Skeletal muscle satellite cell (primary cell): Measurements from ENCODE around the gene TOMM7.

ENCODE experiments used
- H3K27me3 ChIP-seq: 2 replicates; pipeline ENCODE4 v1.7.0; 2013; ENCODE audit warnings: low read length; ENCODE audit not compliant: control insufficient read depth, insufficient read depth
- H3K36me3 ChIP-seq: 2 replicates; pipeline ENCODE4 v1.7.0; 2013; ENCODE audit warnings: mild to moderate bottlenecking, control low read depth, low read length; ENCODE audit not compliant: insufficient read depth
- H3K4me1 ChIP-seq: 2 replicates; pipeline ENCODE4 v1.7.0; 2013; ENCODE audit warnings: low read length; ENCODE audit not compliant: control insufficient read depth, insufficient read depth
- H3K4me2 ChIP-seq: 2 replicates; pipeline ENCODE4 v1.7.0; 2013; ENCODE audit warnings: mild to moderate bottlenecking, low read length
- H3K4me3 ChIP-seq: 2 replicates; pipeline ENCODE4 v1.7.0; 2013; ENCODE audit warnings: low read length
- H3K9ac ChIP-seq: 2 replicates; pipeline ENCODE4 v1.7.0; 2013; ENCODE audit warnings: mild to moderate bottlenecking, low read depth, low read length, moderate library complexity
- H3K9me3 ChIP-seq: replicated peaks from 2 replicates; pipeline ENCODE4 v1.7.0; 2013; ENCODE audit warnings: mild to moderate bottlenecking, control low read depth, low read length

The TOMM7 gene

DNA sequence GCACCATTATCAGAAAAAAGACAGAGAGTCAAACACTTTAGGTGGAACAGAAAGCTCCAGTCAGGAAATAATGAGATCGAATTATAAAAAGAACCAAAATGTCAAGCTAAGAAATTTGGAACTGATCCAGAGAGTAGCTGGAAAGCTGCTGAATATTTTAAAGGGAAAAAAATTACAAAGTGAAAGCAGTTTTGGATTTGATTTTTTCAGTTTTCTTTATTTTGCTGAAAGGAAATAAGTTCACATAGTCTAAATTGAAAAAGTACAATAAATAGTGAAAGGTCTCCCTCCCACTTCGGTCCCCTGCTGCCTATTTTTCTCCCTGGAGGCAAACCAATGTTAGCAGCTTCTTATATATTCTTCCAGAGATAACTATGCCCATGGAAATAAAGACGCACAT, 11.3 kb upstream of the TOMM7 start:
- H3K4me1 ChIP-seq, result no peaks in the 10 kb centered on the region
- no peak overlapping the region for H3K4me2 ChIP-seq
- no peak overlapping the region for H3K4me3 ChIP-seq
- H3K9ac ChIP-seq, result no peak overlapping the region
- no peaks in the 10 kb centered on the region for H3K36me3 ChIP-seq
- H3K9me3 ChIP-seq, result no peaks in the 10 kb centered on the region
- no peaks in the 10 kb centered on the region for H3K27me3 ChIP-seq

DNA sequence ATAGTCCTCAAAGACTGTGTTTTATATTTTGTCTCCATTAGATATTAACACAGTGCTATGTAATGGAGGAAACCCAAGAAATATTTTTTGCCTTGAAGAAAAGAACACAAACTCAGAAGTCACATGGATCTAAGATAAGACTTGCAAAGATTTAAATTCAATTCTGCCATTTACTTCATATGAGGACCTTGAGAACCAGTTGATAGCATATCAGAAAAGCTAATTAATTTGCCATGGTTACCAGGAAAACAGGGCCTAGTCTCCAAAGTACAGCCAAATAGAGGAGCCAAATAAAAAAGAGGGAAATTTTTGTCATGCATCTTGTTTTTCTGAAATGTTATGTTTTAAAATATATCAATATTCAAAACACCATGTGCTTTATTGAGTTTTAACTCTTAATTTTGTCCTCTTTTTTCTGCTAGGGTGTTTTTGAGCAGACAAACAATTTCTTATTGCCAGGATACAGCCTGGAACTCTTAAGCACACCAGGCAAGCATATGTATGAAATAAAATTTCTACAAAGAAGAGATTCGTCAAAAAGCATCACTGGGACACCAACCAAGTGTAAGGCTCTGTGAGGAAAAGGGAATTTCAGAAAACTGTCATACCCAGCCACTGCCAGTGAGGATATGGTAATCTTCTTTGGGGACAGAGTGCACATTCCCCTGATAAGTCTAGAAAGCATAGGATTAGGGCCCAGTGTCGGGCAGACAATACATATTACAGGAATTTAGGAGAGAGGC, 10.6 kb upstream of the TOMM7 start:
- Histone ChIP-seq H3K4me3 (no peak overlapping the region), H3K9me3 (no peaks in the 10 kb centered on the region), H3K4me1 (no peaks in the 10 kb centered on the region), H3K27me3 (no peaks in the 10 kb centered on the region), H3K4me2 (no peak overlapping the region), H3K36me3 (no peaks in the 10 kb centered on the region), H3K9ac (no peak overlapping the region)

DNA sequence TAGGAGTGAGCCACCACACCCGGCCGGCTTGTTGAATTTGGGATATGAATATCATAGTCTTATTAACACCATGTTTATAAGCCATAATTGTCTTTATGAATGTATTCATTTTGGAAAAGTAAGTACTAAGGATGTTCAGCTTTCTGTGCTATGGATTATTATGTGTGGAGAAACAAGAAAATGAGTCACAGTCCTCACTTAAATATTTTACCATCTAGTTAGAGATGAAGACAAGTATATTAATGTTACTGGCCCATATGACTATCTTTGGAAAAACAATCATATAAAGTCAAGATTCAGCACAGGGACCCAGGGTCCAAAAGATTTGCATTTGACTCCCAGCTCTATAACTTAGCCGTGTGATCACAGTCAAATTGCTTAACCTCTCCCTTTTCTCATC, 9.8 kb upstream of the TOMM7 start:
- Histone ChIP-seq H3K9me3 (no peaks in the 10 kb centered on the region), H3K27me3 (peaks cover 2% of the 10 kb centered on the region), H3K4me2 (no peak overlapping the region), H3K4me1 (no peaks in the 10 kb centered on the region), H3K36me3 (no peaks in the 10 kb centered on the region), H3K4me3 (no peak overlapping the region), H3K9ac (no peak overlapping the region)

DNA sequence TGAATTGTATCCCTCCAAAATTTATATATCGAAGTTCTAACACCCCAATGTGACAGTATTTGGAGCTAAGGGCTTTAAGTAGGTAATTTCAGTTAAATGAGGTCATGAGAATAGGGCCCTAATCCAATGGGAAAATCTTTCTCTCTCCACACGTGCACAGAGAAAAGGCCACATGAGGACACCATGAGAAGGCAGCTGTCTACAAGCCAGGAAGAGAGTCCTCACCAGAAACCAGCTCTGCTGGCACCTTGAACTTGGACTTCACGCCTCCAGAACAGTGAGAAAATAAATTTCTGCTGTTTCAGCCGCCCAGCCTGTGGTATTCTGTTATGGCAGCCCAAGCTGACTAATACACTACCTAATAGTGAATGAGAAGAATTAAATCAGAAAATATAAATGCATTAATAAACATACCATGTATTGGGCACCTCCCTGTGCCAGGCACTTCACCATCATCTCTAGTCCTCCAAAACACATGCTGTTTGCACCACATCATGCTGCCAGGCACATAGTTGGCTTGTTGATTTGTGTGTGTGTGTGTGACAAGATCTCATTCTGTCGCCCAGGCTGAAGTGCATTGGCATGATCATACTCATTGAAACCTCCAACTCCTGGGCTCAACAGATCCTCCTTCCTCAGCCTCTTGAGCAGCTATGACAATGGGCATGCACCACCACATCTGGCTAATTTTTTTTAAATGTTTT, 9.1 kb upstream of the TOMM7 start:
- no peak overlapping the region for H3K9ac ChIP-seq
- H3K4me2 ChIP-seq, result no peak overlapping the region
- peaks cover 4% of the 10 kb centered on the region for H3K27me3 ChIP-seq
- no peaks in the 10 kb centered on the region for H3K9me3 ChIP-seq
- H3K4me1 ChIP-seq, result no peaks in the 10 kb centered on the region
- no peaks in the 10 kb centered on the region for H3K36me3 ChIP-seq
- H3K4me3 ChIP-seq, result no peak overlapping the region

DNA sequence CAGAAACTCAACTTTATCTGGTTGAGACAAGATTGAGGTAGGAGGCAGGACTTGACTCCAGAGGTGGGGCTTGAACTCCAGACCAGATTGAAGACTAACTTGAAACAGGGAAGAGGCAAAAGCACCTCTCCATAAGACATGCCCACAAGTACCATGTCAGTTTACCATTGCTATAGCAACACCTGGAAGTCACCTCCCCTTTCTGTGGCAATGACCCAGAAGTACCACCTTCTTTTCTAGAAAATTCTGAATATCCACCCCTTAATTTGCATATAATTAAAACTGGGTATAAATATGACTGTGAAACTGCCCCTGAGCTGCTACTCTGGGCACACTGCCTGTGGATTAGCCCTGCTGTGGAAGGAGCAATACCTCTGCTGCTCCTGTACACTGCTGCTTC, 4.9 kb upstream of the TOMM7 start:
- Histone ChIP-seq H3K9ac (no peak overlapping the region), H3K4me3 (no peak overlapping the region), H3K36me3 (no peaks in the 10 kb centered on the region), H3K9me3 (no peaks in the 10 kb centered on the region), H3K27me3 (peaks cover 12% of the 10 kb centered on the region), H3K4me2 (no peak overlapping the region), H3K4me1 (peaks cover 3% of the 10 kb centered on the region)

DNA sequence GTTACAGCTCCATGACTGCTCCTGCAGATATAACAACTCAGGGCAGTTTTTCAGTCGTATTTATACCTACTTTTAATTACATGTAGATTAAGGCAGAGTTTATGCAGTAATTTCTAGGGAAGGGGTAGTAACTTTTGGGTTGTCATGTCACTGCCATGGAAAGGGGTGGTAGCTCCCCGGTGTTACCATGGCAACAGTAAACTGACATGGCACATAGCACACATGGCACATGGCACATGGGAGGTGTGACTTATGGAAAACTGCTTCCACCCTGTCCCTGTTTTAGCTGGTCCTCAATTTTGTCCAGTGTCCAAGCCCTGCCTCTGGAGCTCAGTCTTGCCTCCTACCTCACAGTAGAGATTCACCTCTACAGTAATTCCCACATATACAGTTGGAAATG, 3.9 kb upstream of the TOMM7 start:
- no peak overlapping the region for H3K9ac ChIP-seq
- H3K4me2 ChIP-seq, result no peak overlapping the region

DNA sequence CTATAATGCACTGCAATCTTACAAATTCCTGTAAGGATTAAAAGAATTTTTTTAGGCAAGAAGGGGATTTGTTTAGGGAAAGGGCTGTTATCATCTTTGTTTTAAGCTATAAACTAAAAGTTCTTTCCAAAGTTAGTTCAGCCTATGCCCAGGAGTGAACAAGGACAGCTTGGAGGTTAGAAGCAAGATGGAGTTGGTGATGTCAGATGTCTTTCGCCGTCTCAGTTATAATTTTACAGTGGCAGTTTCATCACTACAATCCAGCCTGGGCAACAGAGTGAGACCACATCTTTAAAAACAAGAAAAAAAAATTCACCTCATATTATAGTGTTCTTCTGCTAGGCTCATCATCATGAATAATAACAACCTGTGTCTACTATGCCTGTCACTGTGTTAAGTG, 2.1 kb upstream of the TOMM7 start:
- H3K27me3 ChIP-seq, result peaks cover 12% of the 10 kb centered on the region
- H3K4me2 ChIP-seq, result no peak overlapping the region
- no peak overlapping the region for H3K9ac ChIP-seq
- no peak overlapping the region for H3K4me3 ChIP-seq
- peaks cover 8% of the 10 kb centered on the region for H3K4me1 ChIP-seq
- H3K36me3 ChIP-seq, result no peaks in the 10 kb centered on the region
- H3K9me3 ChIP-seq, result no peaks in the 10 kb centered on the region

More for the DNA sequence above, 3.9 kb upstream of the TOMM7 start:
- Histone ChIP-seq H3K4me3 (no peak overlapping the region), H3K9me3 (no peaks in the 10 kb centered on the region), H3K36me3 (no peaks in the 10 kb centered on the region), H3K4me1 (peaks cover 5% of the 10 kb centered on the region), H3K27me3 (peaks cover 12% of the 10 kb centered on the region)

DNA sequence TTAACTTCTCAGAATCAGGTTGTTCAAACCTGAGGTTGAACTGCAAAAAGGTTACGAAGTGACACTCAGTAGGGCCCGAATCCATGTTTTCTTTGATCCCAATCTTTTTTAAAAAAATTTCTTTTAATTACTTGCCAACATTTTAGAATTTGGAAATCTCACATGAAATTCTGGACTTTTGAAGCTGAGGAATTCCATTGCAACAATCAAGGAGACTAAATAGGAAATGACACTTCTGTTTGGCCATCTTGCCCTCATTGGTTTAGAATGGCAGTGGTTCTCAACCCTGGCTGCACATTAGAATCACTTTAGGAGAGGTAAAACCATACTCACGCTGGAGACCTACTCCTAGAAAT, 471 bp upstream of the TOMM7 start:
- peak overlapping the region; percentile 80 for H3K4me2 ChIP-seq
- H3K36me3 ChIP-seq, result no peaks in the 10 kb centered on the region
- no peaks in the 10 kb centered on the region for H3K9me3 ChIP-seq
- peak overlapping the region; percentile 78 for H3K4me3 ChIP-seq
- peak overlapping the region; percentile 91 for H3K9ac ChIP-seq
- peaks cover 12% of the 10 kb centered on the region for H3K27me3 ChIP-seq
- peaks cover 8% of the 10 kb centered on the region for H3K4me1 ChIP-seq

DNA sequence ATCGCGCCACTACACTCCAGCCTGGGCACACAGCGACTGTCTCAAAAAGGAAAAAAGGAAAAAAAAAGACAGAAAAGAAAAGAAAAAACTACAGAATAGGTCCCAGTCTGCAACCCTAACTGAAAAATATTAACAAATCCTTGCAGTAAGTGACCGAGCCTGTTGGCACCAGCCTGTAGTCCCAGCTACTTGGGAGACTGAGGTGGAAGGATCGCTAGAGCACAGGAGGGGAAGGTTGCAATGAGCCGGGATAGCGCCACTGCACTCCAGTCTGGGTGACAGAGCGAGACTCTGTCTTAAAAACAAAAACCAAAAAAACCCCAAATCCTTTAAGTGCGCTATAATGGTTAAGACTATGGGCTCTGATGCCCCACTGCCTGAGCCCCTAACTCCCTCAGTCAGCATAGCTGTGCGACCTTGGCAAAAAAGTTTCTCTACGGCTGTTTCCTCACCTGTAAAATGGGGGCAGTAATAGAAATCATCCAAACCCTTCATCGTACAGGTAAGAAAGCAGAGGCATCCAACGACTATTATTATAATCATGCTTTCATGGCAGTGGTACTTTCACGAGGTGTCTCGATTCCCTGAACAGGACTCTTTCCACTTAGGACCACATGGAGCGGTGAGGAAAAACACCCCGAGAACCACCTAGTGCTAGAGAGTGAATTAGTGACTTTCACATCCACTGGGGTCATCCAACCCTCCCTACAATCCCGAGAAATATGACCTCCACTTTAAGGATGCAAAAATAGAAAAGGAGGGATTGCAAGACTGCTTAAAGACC, 755 bp downstream of the TOMM7 start:
- H3K9ac ChIP-seq, result peak overlapping the region; percentile 91
- H3K9me3 ChIP-seq, result no peaks in the 10 kb centered on the region
- H3K27me3 ChIP-seq, result peaks cover 8% of the 10 kb centered on the region
- peak overlapping the region; percentile 79 for H3K4me2 ChIP-seq
- H3K36me3 ChIP-seq, result peaks cover 11% of the 10 kb centered on the region
- peak overlapping the region; percentile 78 for H3K4me3 ChIP-seq
- H3K4me1 ChIP-seq, result peaks cover 8% of the 10 kb centered on the region

DNA sequence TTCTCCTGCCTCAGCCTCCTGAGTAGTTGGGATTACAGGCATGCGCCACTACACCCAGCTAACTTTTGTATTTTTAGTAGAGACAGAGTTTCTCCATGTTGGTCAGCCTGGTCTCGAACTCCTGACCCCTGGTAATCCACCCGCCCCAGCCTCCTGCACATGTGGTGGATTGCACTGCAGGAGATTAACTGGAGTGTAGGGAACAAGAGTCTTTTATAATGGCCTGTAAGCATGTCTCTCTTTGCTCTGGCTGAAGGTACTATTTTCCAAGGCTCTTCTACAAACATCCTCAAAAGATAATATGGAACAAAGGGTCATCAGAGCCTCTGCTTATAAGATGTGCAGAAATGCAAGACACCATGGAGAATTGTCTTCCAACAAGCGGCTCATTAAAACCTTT, 3.2 kb downstream of the TOMM7 start:
- Histone ChIP-seq H3K9me3 (no peaks in the 10 kb centered on the region), H3K4me3 (no peak overlapping the region), H3K9ac (no peak overlapping the region), H3K4me1 (peaks cover 14% of the 10 kb centered on the region), H3K27me3 (no peaks in the 10 kb centered on the region), H3K4me2 (no peak overlapping the region), H3K36me3 (peaks cover 13% of the 10 kb centered on the region)

DNA sequence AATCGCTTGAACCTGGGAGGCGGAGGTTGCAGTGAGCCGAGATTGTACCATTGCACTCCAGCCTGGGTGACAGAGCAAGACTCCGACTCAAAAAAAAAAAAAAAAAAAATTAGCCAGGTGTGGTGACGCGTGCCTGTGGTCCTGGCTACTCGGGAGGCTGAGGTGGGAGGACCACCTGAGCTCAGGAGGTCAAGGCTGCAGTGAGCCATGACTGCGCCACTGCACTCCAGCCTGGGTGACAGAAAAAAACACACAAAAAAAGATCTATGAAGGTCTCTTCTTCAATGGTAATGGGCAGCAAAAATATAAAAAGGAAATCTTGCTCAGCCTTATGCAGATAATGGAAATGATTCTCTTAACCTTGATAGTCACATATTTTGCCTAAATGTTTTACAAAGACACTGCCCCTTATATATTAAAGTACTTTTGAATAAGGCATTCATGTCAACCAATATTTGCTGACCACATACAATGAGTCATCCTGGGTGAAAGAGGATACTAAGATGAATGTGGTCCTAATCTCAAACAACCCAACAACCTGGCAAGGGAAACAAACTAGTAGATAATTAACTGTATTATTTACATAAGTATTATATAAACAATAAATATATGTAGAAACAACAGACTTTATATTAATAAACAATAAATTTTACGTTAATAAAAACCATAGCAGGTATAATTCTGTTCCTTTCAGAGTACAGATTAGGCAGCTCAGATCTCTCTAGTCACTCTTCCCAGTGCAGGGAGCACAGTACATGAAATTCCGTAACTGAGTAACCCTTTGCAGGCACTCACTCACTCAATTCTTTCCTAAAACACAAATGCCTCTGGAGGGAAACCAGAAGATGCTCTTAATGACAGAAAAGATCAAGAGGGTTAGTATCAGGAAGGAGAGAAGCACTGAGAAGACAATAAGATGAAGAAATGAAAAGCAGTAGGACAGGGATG, 8.1 kb downstream of the TOMM7 start:
- H3K27me3 ChIP-seq, result no peaks in the 10 kb centered on the region
- no peak overlapping the region for H3K4me2 ChIP-seq
- peaks cover 30% of the 10 kb centered on the region for H3K36me3 ChIP-seq
- H3K4me3 ChIP-seq, result no peak overlapping the region
- H3K9me3 ChIP-seq, result no peaks in the 10 kb centered on the region
- H3K9ac ChIP-seq, result no peak overlapping the region
- H3K4me1 ChIP-seq, result peaks cover 9% of the 10 kb centered on the region
